GM18519 (cell line): ENCODE results near the gene LGALS3BP.

ENCODE experiments used
- ATAC-seq: cut with Tn5 transposase; IDR thresholded peaks from one replicate; pipeline ENCODE4 v1.9.1; 2021; ENCODE audit warnings: mild to moderate bottlenecking, moderate library complexity; ENCODE audit not compliant: unreplicated experiment, low FRiP score

Gene LGALS3BP

DNA sequence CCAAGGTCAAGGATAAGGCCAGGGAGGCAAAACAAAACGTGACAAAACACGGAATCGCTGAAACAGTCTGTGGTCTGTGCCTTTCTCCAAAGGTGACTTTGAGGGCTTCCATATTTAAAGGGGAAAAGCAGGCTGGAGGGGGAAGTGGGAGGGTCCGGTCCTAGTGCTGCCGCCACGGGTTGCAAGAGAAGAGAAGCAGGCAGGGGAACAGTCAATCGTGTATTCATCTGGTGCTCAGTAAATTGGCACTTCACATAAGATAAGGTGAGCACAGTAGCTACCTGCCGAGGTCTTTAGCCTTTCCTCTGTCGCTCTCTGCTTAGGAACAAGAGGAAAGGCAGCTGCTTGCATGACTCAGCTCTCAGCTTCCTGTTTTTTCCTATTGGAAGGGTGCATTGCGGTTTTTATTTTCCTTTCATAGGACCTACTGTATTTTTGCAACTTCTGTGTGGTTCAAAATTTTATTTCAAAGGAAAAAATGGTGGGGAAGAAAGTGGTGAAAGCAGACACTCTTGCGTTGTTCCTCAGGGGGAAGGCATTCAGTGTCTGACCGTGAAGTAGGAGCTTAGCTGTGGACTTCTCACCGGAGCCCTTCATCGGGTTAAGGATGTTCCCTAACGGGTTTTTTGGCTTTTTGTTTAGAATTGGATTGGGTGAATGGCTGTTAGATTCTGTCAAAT is 7.1 kb upstream of the LGALS3BP start:
- no peak for ATAC-seq

DNA sequence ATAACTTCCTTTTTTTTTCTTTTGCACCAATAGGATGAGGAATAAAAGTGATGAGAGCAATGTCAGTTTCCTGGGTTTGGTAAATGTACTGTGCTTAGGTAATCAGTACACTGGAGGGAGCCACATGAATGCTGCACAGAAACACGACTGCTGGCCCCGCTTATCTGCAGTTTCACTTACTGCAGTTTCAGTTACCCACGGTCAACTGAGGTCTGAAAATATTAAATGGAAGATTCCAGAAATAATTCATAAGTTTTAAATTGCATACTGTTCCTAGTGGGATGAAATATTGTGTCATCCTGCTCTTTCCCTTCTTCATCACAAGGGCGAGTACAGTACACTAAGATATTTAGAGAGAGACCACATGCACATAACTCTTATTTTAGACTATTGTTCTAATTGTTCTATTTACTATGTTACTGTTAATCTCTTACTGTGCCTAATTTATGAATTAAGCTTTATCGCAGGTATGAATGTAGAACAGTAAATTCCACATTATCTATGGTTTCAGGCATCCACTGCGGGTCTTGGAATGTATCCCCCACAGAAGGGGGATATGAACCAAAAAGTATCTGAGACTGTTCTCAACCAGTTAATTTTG is 6.4 kb upstream of the LGALS3BP start:
- no peak for ATAC-seq

DNA sequence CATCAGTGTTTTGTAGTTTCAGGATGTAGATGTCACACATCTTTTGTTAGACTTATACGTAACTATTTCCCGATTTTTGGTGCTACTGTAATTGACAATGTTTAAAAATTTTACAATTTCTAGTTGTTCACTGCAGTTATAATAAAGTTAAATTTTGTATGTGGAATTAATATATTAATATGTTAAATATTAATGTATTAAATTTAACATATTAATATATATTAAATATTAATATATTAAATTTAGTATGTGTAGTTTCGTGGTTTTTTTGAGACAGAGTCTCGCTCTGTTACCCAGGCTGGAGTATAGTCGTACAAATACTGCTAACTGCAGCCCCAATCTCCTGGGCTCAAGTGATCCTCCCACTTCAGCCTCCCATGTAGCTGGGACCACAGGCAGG is 5.7 kb upstream of the LGALS3BP start:
- no peak for ATAC-seq

DNA sequence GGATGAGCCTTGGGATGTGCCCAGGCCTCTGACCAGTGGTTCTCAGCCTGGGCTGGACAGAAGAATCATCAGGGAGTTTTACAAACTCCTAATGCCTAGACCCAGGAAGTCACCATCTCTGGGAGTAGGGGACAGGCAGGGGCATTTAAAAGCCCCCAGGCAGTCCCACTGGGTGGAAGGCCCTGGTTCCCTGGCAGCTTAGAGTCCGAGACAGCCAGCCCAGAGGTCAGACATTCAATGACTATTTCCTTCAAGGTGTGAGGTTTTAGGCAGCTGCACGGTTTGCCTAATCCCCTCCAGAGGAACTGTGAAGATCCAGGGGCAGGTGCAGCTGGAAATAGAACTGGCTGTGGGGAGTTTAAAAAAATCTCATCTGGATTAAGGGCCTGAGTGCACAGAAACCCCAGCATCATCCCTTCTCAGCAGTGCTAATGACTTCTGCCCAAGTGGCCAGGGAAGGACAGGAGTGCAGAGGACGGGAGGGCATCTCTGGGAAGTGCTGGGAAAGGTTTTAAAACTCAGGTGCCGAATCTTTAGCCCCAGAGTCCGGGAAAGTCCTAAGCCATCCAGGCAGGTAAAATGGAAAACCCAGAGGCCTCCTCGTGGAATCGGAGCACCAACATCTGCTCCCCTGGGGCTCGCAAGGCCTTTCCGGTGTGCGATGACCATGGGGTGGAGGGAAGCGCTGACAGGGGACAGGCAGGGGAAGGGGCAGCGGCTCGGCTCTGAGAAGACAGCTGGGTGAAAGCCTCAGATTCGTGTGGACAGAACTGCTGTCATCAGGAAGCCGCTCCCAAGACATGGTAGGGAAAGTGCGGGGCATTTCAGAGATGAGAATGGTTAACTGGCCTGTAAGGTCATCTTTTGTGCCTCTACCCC is 1.5 kb upstream of the LGALS3BP start:
- no peak for ATAC-seq

DNA sequence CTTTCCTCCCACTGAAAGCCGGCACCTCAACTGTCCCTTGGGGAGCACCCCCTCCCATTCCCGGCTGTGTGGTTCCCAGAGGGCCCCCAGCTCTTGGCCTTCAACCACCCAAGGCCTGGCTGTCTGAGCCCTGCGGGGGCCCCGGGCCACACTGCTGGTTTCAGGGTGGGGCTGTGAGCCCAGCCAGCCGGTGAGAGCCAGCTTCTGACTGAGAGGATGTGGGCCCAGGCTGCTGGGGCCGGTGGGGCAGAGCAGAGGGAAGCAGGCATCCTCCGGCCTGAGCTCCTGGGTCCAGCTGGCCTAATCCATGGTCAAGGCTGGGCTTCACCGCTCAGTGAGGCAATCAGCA is 875 bp upstream of the LGALS3BP start:
- ATAC-seq, result no peak

DNA sequence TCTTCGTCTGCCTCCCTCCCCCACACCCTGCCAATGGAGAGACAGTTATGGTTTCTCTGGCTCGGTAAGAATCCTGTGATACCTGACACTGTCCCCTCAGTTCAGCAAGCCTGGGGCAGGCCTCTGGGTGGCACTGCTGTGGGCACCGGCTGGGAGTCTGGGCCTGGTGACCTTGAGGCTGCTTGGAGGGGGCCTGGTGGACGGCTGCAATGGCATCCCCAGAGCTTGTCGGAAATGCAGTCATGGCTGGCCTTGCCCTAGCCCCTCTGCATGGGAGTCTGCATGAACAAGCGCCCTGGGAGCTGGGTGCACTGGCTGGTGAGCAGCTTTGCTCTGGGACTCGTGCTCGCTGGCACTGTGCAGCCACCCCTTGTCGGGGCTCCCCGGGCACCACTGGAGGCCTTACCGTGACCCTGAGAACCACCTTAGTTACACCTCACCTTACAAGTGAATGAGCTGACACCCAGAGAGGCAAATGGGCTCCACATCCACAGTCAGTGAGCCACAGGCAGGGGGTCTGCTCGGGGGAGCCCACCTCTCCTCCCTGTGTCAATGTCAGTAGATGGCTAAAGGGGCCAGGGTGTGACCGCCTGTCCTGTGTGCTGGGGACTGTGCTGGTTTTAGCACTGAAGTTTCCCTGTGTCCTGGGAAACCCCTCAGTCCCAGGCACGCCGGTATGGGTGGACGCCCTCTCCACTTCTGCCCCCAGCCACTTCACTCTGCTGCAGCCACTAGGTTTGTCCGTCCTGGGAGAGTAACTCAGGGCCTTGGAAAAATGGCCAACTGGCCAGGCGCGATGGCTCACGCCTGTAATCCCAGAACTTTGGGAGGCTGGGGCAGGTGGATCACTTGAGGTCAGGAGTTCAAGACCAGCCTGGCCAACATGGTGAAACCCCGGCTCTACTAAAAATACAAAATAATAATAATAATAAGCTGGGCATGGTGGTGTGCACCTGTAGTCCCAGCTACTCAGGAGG is 1.4 kb downstream of the LGALS3BP start:
- ATAC-seq, result no peak

DNA sequence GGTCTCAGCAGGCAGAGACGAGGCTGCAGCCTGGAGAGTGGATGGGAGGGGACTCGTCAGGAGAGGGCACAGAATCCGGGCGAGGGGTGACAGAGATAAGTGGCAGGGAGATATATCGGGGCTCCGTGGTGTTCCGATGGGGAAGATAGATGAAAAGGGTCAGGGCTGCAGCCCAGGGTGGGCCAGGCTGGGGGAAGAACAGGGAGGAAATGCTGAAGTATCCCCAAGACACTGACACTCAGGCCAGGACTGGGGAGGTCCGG is 2.1 kb downstream of the LGALS3BP start:
- no peak for ATAC-seq

DNA sequence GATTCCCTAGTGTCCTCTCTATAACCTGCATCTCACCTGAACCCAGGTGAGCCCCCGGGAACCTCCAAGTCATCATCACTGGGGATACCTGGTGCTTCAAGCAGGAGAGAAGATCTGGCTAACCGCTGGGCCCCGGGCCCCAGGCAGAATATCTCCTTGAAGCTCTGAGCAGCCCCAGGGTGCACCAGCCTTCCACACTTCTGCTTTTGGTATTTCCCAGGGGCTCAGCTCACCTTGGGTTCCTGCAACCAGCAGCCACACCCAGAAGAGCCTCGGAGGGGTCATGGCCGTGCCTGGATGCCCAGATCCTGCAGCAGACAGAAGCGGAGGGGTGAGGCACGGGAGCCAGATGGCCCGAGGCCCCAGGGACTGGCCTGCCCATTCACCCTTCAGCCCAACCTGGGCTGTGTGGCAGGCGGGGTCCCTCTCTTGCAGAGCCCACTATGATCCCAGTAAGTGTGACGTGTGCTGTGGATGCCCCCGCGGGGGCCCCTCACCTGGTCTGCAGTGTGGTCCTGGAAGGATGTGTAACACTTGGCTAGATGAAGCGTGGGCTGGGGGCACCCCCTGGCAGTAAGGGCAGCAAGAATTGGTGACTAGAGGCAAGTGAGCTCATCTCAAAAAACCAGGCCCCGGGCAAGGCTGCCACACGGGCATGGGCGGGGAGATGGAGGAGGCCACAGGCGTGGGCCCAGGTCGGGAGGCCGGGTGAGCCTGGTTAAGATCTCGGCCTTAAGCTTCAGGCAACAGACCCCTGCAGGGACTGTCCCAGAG is 2.6 kb downstream of the LGALS3BP start:
- ATAC-seq, result no peak

DNA sequence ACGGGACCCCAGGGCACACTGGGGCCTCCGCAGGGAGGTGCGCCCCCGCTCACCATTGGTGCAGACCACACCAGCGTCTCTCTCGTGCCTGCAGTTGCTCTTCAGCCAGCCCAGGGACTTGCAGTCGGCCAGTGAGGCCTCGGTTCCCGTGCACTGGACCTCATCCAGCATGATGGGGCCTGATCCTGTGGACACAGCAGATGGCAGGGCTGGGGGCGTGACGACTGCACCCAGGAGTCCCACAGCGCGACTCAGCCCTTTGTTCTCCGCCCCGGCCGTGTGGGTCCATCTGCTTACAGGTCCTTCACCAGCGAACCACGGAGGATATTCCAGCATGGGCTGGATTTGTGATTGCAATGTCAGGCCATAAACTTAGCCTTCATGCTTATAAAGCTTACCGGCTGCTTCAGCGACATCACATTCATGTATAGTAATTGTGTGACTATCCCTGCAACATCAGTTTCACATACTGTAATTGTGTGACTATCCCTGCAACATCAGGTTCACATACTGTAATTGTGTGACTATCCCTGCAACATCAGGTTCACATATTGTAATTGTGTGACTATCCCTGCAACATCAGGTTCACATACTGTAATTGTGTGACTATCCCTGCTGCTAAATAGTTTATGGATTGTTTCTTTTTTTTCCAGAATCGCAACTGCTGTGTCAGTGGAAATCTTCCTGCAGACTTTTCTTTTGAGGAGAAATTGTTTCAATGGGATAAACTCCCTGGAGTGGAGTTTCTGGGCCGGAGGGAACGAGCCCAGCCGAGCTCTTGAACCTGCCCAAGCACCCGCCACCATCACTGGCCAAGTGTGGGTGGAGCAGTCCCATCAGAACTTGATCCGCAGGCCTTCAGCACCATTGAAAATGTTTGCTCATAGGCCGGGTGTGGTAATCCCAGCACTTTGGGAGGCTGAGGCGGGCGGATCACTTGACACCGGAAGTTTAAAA is 4.8 kb downstream of the LGALS3BP start:
- no peak for ATAC-seq

DNA sequence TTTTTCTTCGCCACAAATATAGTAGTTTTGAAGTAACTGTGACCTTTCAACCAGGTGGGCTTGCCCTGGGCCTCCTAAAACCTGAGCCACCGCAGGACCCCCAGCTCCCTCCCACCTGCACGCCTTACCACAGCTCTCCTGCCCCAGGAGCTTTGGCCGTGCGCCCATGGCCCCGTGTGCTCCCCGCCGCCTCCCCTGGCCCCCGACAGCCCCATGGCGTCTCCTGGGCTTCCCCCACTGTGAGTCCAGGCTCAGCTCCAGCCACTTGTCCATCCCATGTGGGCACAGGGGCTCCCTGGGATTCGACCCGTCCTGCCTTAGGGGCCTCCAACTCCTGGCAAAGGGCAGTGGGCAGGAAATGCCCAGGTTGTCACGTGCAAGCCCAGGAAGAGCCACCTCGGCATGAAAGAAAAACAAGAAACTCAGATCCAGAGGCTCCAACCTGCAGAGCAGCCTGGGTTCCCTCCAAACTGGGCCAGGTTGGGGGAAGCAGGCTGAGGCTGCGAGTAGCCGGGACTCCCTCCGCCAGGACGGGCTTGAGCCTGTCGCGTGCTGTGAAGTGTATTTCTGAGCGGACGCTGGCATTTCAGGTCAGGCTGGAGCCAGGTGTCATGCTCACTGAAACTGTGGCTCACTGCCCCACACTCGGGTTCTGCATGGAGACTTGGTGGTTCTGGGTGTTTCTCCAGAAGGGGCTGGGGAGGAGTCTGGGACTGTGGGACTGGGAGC is 5.8 kb downstream of the LGALS3BP start:
- no peak for ATAC-seq

DNA sequence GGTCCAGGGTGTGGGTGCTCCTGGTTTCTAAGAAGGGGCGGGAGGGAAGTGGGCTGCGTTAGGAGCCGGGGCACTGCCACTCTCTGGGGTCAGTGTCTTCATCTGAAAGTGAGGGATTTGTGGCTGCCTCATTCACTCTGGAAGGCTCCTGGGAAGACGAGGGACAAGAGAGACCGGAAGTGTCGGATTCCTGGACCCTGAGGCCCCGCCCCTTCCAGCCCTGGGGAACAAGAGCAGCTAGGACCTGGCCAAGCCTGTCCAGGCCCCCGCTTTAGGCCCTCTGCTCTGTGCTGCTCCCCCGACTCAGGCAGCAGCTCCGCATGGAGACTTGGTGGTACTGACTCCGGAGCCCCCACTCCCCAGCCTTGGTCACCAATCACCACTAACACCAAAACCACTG is 6.5 kb downstream of the LGALS3BP start:
- no peak for ATAC-seq

DNA sequence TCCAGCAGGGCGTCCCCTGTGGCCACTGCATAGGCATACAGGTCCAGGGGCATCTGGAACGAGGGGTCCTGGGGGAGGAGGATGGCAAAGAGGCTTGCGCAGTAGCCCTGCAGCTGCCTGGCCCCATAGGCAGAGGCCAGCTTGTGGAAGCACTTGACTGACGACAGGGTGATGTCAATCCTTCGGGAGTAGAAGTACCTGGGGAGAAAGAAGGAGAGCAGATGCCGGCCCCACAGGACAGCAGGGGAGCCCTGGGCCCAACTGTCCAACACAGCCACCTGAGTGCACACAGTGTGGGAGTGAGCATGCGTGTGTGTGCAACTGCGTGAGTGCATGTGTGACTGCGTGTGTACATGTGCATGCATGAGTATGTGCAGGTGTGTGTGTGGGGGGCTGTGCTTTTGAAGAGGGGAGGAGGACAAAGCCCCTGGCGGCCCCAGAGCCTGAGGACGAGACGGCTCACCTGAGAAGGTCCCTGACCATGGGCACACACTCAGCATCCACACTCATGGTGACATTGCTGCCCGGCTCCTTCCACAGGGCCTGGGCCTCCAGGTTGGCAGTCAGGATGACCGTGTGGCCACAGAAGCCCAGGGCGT is 7.1 kb downstream of the LGALS3BP start:
- ATAC-seq, result no peak

DNA sequence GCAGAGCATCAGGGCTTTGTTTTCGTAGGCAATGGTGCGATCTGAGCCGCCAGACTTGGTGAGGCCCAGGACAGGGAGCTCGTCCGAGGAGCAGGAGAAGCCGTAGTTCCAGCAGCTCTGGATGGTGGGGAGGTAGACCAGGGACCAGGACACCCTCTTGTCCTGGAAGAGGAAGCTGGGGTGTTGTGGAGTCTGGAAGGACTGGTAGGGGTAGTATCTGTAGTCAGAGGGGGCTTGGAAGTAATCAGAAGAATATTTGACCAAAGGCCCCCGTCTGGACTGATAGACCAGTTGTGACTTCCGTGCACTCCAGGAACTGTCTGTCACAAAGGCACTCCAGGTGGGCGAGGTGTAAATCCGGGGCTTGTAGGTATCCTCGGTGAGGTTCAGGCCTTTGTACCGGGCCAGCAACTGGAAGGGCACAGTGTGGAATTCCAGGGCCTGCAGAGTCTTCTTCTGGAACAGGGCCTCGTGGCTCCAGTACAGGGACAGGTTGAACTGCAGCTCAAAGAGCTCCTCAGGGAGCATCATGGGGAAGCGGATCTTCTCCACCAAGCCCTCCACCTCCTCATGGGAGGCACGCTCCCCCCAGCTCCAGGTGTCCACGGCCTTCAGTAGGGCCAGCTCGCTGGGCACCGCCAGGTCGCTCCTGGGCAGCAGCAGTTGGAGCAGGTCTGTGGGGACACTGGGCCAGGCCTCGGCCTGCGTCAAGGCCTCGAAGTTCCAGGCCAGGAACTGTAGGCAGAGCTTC is 7.8 kb downstream of the LGALS3BP start:
- no peak for ATAC-seq

DNA sequence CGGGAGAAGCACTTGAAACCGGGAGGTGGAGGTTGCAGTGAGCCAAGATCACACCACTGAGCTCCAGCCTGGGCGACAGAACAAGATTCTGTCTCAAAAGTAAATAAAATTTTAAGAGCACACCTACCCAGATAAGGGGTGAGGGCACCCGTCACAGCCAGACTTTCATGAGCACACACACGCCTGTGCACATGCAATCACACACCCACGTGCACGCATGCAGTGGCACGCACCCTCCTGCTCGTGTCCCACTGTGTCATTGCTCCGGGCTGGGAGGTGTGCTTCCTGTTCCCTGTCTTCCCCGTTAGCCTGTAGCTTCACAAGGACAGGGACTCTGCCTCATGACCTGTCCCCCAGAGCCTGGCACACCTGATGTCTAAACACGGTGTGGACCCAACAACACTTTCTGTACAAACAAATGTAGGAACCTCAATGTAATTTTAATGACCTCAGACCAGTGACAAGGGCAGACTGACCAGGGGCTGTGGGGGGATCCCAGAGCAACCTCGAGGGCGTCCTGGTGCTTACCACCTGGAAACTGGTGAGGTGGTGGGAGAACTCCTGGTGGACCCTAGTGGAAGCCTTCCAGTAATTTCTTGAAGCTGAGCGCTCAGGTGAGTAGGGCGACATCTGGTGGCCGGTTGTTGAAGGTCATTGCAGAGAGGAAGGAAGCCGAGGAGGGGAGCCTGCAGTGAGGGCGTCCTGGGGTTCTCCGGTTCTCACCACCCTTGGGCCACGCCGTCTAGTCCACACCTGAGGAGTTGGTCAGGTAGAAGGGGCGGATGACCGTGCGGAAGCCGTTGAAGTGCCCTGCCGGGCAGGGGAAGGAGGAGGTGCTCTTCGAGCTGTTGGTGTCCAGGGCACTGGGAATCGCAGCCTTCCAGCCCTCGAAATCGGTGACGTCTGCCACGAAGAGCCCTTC is 8.6 kb downstream of the LGALS3BP start:
- no peak for ATAC-seq

DNA sequence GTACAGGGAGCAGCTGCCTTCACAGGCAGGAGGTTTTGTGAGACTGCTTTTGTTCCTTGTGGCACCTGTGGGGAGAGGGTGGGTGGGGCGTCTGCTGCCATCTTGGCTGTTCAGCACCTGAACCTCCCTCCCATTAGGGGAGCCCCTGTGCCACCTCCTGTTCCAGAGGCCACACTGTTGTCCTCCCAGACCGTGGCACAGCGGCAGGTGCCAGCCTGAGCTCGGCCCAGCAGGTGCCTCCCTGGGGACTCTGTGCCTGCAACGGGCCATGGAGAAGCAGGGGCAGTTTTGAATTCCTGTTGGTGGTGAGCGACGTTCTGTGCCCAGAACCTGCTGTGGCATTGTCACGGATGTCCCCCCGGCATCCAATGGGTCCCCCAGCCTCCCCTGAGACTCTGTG is 9.9 kb downstream of the LGALS3BP start:
- no peak for ATAC-seq

DNA sequence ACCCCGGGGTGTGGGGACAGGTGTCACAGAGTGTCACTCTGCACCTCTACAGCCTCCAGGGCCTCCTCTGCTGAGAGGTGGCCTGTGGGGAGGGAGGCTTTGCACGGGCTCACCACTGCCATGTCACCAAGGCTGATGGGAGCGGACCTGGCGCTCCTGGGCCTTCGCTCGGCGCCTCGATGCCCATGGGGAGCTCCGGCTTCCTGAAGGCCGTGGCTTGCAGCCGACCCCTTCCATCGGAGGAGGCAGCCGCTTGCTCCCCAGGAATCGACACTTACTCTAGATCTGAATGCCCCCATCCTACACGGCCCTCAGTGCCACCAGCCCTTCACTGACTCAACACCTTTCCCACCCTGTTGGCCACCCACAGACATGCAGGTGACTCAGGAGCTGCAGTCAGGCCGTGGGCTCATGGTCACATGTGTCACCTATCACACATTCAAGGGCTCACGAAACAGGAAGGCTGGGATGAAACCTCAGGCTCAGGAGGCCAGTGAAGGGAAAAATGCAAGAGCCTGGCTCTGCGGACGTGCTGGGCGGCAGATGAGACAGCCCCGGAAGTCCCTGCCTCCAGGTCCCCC is 11.9 kb downstream of the LGALS3BP start:
- no peak for ATAC-seq
